Activated CD8-positive, alpha-beta memory T cell treated with anti-CD3 and anti-CD28 coated beads for 36 hours (primary cell): ENCODE data around the gene PRAMEF14. TPM values are rescaled to one million over a fixed set of nuclear protein-coding genes. Genes with fewer than 3 reads are reported as not detected.

Source experiments
- total RNA-seq, 2 experiments: library from RNA; stranded (reverse); gene quantifications; one replicate each; pipeline ENCODE4 v1.2.3, GENCODE V29; 2021

PRAMEF14 gene
- total RNA-seq, 2 experiments from 2014 or later: not detected

Other genes starting within 250 kb of the PRAMEF14 start
- not detected for gene HNRNPCL2, start 230.3 kb downstream of the PRAMEF14 start, total RNA-seq
- not detected for gene PRAMEF26, start 191.1 kb downstream of the PRAMEF14 start, total RNA-seq
- gene HNRNPCL4, start 181.5 kb downstream of the PRAMEF14 start, total RNA-seq: not detected
- gene PRAMEF9, start 175.3 kb downstream of the PRAMEF14 start, total RNA-seq: not detected
- gene PRAMEF13, start 145.7 kb downstream of the PRAMEF14 start, total RNA-seq: not detected
- gene PRAMEF18, start 121.0 kb downstream of the PRAMEF14 start, total RNA-seq: not detected
- gene PRAMEF5, start 92.9 kb downstream of the PRAMEF14 start, total RNA-seq: not detected
- gene PRAMEF8, start 62.0 kb downstream of the PRAMEF14 start, total RNA-seq: not detected
- gene PRAMEF33, start 43.6 kb downstream of the PRAMEF14 start, total RNA-seq: not detected
- gene PRAMEF15, start 31.6 kb downstream of the PRAMEF14 start, total RNA-seq: not detected
- not detected for gene PRAMEF19, start 24.8 kb upstream of the PRAMEF14 start, total RNA-seq
- not detected for gene PRAMEF17, start 42.5 kb upstream of the PRAMEF14 start, total RNA-seq
- gene PRAMEF20, start 63.3 kb upstream of the PRAMEF14 start, total RNA-seq: not detected
- gene LRRC38, start 166.9 kb upstream of the PRAMEF14 start, total RNA-seq: not detected
- not detected for gene PDPN, start 236.7 kb upstream of the PRAMEF14 start, total RNA-seq